GM13976 (cell line): ENCODE results near the gene CLTB.

ENCODE experiments used
- DNase-seq: peaks from one replicate; pipeline ENCODE4 v3.0.0; 2012; ENCODE audit warnings: low spot score
- in situ Hi-C: fragments of 300-500 bp; cut with MboI; formaldehyde crosslinking; loops from one replicate; pipeline ENCODE4 v1.12.0; 2022; ENCODE audit warnings: low sequenced_read_pairs, mixed read lengths, inconsistent platforms; ENCODE audit not compliant: unreplicated experiment
- TF ChIP-seq, protein P1 (sequence below): IDR thresholded peaks from 2 replicates; pipeline ENCODE4 v1.5.1; 2012; ENCODE audit warnings: borderline replicate concordance, mild to moderate bottlenecking; ENCODE audit not compliant: insufficient read depth; ENCODE audit errors: extremely low read depth, missing control alignments, control extremely low read depth

CLTB gene

DNA sequence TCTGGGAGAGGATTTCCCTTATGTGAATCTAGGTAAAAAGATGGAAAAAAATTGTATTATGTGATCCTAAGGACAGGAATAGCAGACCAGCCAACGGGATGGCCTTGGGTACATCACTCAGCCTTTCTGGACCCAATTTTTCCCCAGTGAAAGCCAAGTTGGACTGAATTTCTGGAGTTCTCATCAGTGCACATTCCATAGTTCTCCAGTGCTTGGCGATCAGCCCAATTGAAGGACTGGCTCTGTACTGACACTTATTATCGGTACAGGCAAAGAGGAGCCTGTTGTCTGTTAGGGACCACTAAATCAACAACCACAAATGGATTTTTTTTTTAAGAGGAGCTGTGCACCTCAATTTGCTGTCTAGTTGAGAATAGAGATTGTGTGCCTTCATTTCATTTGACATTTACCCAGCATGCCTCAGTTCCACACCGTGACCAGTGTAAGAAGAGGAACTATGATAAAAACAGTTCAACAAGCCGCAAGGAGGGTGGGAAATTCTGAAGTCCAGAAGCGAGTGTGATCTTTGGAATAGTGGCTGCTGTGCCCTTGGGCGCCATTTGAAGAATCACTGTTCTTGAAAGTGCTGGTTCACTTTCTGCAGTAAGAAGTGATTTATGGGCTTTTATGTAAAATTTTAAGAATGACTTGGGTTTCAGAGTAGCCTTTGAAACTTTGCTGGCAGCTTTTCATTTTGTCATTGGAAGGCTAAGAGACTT is 43.1 kb downstream of the CLTB start:
- TF ChIP-seq, protein P1, sequence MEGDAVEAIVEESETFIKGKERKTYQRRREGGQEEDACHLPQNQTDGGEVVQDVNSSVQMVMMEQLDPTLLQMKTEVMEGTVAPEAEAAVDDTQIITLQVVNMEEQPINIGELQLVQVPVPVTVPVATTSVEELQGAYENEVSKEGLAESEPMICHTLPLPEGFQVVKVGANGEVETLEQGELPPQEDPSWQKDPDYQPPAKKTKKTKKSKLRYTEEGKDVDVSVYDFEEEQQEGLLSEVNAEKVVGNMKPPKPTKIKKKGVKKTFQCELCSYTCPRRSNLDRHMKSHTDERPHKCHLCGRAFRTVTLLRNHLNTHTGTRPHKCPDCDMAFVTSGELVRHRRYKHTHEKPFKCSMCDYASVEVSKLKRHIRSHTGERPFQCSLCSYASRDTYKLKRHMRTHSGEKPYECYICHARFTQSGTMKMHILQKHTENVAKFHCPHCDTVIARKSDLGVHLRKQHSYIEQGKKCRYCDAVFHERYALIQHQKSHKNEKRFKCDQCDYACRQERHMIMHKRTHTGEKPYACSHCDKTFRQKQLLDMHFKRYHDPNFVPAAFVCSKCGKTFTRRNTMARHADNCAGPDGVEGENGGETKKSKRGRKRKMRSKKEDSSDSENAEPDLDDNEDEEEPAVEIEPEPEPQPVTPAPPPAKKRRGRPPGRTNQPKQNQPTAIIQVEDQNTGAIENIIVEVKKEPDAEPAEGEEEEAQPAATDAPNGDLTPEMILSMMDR: no peak
- DNase-seq: no peak
- in situ Hi-C loops: no loop called here

DNA sequence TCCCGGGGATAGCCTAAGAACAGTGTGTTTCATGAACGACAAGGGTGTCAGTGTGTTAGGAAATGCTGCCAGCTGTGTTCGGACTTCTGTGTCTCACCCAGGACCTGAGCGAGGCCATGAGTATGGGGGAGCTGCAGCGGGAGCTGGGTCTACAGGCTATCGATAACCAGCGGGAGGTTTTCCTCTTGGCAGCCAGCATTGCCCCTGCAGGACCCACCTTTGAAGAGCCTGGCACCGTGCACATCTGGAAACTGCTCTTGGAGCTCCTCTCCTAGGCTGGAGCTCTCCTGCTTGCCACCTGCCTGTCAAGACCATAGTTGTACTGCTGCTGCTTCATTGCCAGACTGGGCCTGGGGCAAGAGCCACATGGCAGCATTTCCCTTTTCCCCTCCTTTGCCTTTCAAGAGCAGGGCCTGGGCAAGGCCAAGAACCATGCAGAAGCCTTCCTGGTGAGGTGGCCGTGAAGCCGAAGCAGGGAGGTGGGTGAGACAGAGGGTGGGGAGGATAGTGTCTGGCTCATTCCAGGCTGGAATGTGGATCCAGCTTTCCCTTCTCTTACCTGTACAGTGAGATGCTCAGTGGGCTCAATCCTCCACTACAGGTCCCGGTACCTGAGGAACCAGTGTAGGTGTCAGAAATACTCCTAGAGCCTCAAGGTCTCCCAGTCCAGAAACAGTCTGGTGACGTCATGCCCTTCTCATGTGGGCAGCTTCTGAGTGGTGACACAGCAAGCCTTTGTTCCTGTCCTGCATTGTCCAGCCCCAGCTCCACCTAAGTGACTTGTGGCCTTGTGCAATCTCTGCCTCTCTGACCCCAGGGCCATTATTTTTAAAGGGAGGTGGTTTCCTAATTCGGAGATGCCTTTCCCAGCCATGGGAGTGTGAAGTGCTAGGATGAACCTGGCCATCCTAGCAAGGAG is 44.5 kb downstream of the CLTB start:
- TF ChIP-seq, protein P1: no peak
- in situ Hi-C loops: no loop called here
- no peak for DNase-seq

DNA sequence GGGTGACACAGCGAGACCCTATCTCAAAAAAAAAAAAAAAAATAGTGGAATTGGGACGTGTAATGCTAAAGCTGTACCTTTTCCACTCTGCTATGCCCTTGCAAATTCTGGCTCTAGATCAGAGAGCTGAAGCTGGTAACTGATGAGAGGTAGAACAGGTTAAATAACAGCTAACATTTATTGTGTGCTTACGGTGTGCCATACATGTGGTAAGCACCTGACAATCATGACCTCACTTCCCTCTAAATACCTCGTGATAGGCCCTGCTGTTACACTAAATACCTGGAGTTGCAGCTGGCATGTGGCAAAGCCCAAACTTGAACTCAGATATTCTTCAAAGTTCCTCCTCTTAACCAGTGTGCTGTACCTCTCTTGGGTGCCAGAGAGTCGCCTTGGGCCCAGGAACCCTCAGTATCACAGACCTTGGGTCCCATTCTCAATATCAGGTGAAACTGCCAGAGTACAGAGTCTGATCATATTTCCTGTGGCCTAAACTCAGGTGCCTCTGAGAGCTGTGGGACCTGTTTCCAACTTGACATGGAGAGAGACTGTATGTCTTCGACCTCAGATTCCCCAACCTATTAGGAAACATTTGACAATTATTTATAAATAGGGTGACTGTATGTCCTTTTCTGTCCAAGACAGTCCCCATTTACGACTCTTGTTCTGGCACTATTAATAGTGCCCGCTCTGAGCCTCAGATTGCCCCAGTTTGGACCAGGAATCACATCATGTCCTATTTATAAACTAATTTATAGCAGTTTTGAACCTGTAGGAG is 46.2 kb downstream of the CLTB start:
- in situ Hi-C loops: no loop called here
- TF ChIP-seq, protein P1: no peak
- no peak for DNase-seq

DNA sequence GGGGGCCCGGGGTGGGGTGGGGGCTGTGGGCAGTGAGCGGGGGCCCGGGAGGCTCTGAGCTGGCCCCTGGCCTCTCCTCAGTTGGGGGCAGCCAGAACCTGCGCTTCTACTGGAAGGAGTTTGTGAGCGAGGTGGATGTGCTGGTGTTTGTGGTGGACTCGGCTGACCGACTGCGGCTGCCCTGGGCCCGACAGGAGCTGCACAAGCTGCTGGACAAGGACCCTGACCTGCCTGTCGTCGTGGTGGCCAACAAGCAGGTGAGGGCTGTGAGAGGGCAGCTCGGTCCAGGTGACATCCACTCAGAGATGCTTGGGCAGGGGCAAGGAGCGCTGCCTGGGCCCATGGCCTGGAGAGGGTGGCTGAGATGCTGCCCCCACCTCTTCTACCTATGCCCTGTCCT is 47.6 kb downstream of the CLTB start:
- in situ Hi-C loops: no loop called here
- TF ChIP-seq, protein P1: no peak
- DNase-seq: no peak

DNA sequence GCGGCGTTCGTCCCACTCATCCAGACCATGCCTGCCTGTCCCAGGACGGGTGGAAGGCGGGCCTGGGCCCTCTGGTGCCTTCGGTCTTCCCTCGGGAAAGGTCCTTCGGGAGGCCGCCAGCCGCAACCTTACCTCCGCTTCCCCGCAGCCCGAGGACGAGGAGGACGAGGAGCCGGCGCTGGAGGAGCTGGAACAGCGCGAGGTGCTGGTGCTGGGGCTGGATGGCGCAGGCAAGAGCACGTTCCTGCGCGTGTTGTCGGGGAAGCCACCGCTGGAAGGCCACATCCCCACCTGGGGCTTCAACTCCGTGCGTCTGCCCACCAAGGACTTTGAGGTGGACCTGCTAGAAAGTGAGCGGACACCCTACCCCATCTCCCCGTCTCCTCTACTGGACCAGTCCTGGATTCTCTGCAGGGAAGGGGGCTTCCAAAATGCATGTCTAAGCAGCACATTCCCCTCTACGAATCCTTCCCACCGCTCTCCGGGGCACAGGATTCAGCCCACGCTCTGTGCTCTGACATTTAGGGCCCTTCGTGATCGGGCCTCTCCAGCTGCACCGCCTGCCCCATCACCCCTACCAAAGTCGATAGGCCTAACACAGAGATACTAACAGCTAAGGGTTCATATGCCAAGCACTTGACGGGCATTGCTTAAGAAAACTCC is 50.0 kb downstream of the CLTB start:
- no peak for DNase-seq
- in situ Hi-C loops: no loop called here
- TF ChIP-seq, protein P1: no peak
